Progenitor cell of endocrine pancreas (in vitro differentiated cells): ENCODE data around the gene MAP1LC3A. TPM values are rescaled to one million over a fixed set of nuclear protein-coding genes. Genes with fewer than 3 reads are reported as not detected.

Source experiments
- DNase-seq: peaks from one replicate; pipeline ENCODE4 v3.0.0; 2021; ENCODE audit warnings: low spot score; ENCODE audit not compliant: unreplicated experiment
- H3K27ac Mint-ChIP-seq: 2 replicates; pipeline ENCODE4 v1.8.0; 2021; ENCODE audit warnings: mild to moderate bottlenecking, moderate library complexity, mixed read lengths
- H3K27me3 Mint-ChIP-seq: 2 replicates; pipeline ENCODE4 v1.8.0; 2021; ENCODE audit warnings: mixed read lengths
- H3K36me3 Mint-ChIP-seq: 2 replicates; pipeline ENCODE4 v1.8.0; 2022; ENCODE audit warnings: mixed read lengths; ENCODE audit not compliant: insufficient read depth
- H3K4me1 Mint-ChIP-seq: 2 replicates; pipeline ENCODE4 v1.8.0; 2021; ENCODE audit warnings: low read depth, mixed read lengths
- H3K4me3 Mint-ChIP-seq: 2 replicates; pipeline ENCODE4 v1.8.0; 2021; ENCODE audit warnings: low read depth, mild to moderate bottlenecking, moderate library complexity, mixed read lengths
- H3K9me3 Mint-ChIP-seq: 2 replicates; pipeline ENCODE4 v1.8.0; 2021; ENCODE audit warnings: low read depth, mixed read lengths
- CTCF ChIP-seq: fragments of 200-600 bp; sonication (generic); IDR thresholded peaks from one replicate; pipeline ENCODE4 v1.5.0; 2021; ENCODE audit warnings: antibody characterized with exemption, mild to moderate bottlenecking; ENCODE audit not compliant: unreplicated experiment
- total RNA-seq: library from RNA; stranded (reverse); gene quantifications from 2 replicates; pipeline ENCODE4 v1.2.1, GENCODE V29; 2021

MAP1LC3A gene
- total RNA-seq, 1 donor from 2014 or later, result 52.8 TPM

- Mint-ChIP-seq H3K27ac (no peak overlapping the region), H3K4me3 (no peak overlapping the region), H3K4me1 (peaks cover 13% of the 10 kb centered on the region), H3K36me3 (peaks cover 6% of the 10 kb centered on the region), H3K9me3 (no peaks in the 10 kb centered on the region), H3K27me3 (no peaks in the 10 kb centered on the region)
- no peak for TF ChIP-seq CTCF
- DNase-seq, result no peak
These were observed 16.3 kb downstream of the MAP1LC3A start for GRCh38 chr20:34574861-34575260.

GRCh38 chr20:34575271-34575670, 16.8 kb downstream of the MAP1LC3A start:
- H3K27me3 Mint-ChIP-seq, result no peaks in the 10 kb centered on the region
- H3K4me1 Mint-ChIP-seq, result peaks cover 13% of the 10 kb centered on the region
- H3K36me3 Mint-ChIP-seq, result peaks cover 7% of the 10 kb centered on the region
- no peak overlapping the region for H3K27ac Mint-ChIP-seq
- DNase-seq, result no peak
- TF ChIP-seq CTCF, result no peak
- no peaks in the 10 kb centered on the region for H3K9me3 Mint-ChIP-seq
- no peak overlapping the region for H3K4me3 Mint-ChIP-seq

- no peak overlapping the region for H3K4me3 Mint-ChIP-seq
- DNase-seq, result no peak
These were observed 17.2 kb downstream of the MAP1LC3A start for GRCh38 chr20:34575756-34576155.

GRCh38 chr20:34577061-34577460, 18.5 kb downstream of the MAP1LC3A start:
- TF ChIP-seq CTCF, result no peak
- no peak overlapping the region for H3K27ac Mint-ChIP-seq
- H3K36me3 Mint-ChIP-seq, result peaks cover 10% of the 10 kb centered on the region
- no peaks in the 10 kb centered on the region for H3K27me3 Mint-ChIP-seq
- H3K9me3 Mint-ChIP-seq, result no peaks in the 10 kb centered on the region
- DNase-seq, result no peak
- peaks cover 9% of the 10 kb centered on the region for H3K4me1 Mint-ChIP-seq
- H3K4me3 Mint-ChIP-seq, result no peak overlapping the region

More at GRCh38 chr20:34575756-34576155, 17.2 kb downstream of the MAP1LC3A start:
- Mint-ChIP-seq H3K36me3 (peaks cover 9% of the 10 kb centered on the region), H3K27me3 (no peaks in the 10 kb centered on the region), H3K4me1 (peaks cover 12% of the 10 kb centered on the region), H3K27ac (no peak overlapping the region), H3K9me3 (no peaks in the 10 kb centered on the region)
- no peak for TF ChIP-seq CTCF

GRCh38 chr20:34578025-34578424, 19.5 kb downstream of the MAP1LC3A start:
- H3K36me3 Mint-ChIP-seq, result peaks cover 10% of the 10 kb centered on the region
- no peaks in the 10 kb centered on the region for H3K27me3 Mint-ChIP-seq
- no peak overlapping the region for H3K27ac Mint-ChIP-seq
- H3K4me1 Mint-ChIP-seq, result peaks cover 9% of the 10 kb centered on the region
- no peak overlapping the region for H3K4me3 Mint-ChIP-seq
- no peaks in the 10 kb centered on the region for H3K9me3 Mint-ChIP-seq
- DNase-seq, result no peak
- no peak for TF ChIP-seq CTCF
